Omental fat pad (tissue), 4 donors: ENCODE data around the gene ETFB. TPM values are rescaled to one million over a fixed set of nuclear protein-coding genes. Genes with fewer than 3 reads are reported as not detected.

Source experiments
- ATAC-seq: fragments of 150-250 bp; one replicate; pipeline ENCODE4 v1.9.1; 2016; ENCODE audit warnings: mild to moderate bottlenecking, moderate library complexity; ENCODE audit not compliant: low FRiP score
- DNase-seq: peaks from one replicate; pipeline ENCODE4 v3.0.0-alpha.2; 2019; ENCODE audit warnings: low spot score
- CTCF ChIP-seq, 3 donors: fragments of 450-650 bp; IDR thresholded peaks; one replicate each; pipeline ENCODE4 v1.5.1; 2016 to 2017; ENCODE audit warnings: antibody characterized with exemption in 3 of 3, mild to moderate bottlenecking in 3 of 3, moderate library complexity in 2 of 3
- total RNA-seq, 4 donors: library from RNA; depleted of rRNA; stranded (reverse); fragments of >200 nt; gene quantifications; one replicate each; pipeline ENCODE4 v1.1.0, GENCODE V29; 2016

Gene ETFB
- total RNA-seq, 4 donors from 2014 or later, result 136 to 251 (median 166) TPM

GRCh38 chr19:51367255-51367564, 1.0 kb upstream of the ETFB start:
- DNase-seq (no peak), ATAC-seq (no peak)
- no peak for TF ChIP-seq CTCF (IDR thresholded peaks at IDR 0.05)

- ATAC-seq (peak; percentile 84), DNase-seq (peak; percentile 92)
- no peak for TF ChIP-seq CTCF (IDR thresholded peaks at IDR 0.05)
Measured at GRCh38 chr19:51366389-51367254, 434 bp upstream of the ETFB start.

GRCh38 chr19:51365211-51365964, 800 bp downstream of the ETFB start:
- no peak for DNase-seq
- no peak for ATAC-seq
- no peak for TF ChIP-seq CTCF (IDR thresholded peaks at IDR 0.05)

- ATAC-seq (no peak), DNase-seq (no peak)
- no peak for TF ChIP-seq CTCF (IDR thresholded peaks at IDR 0.05)
Measured at GRCh38 chr19:51364200-51365106, 1.7 kb downstream of the ETFB start.

GRCh38 chr19:51361239-51361638, 4.9 kb downstream of the ETFB start:
- no peak for TF ChIP-seq CTCF (IDR thresholded peaks at IDR 0.05)
- DNase-seq (no peak), ATAC-seq (no peak)

GRCh38 chr19:51359294-51359693, 6.9 kb downstream of the ETFB start:
- no peak for TF ChIP-seq CTCF (IDR thresholded peaks at IDR 0.05)
- ATAC-seq, result no peak
- no peak for DNase-seq
